Glomerular endothelial cell (primary cell): ENCODE results near the gene QTRT2. TPM values are rescaled to one million over a fixed set of nuclear protein-coding genes. Genes with fewer than 3 reads are reported as not detected.

Experiments
- DNase-seq: peaks from one replicate; pipeline ENCODE4 v3.0.0-alpha.2; 2011; ENCODE audit warnings: low read depth, low spot score; ENCODE audit errors: extremely low read depth
- total RNA-seq: library from RNA; depleted of rRNA; stranded (reverse); fragments of >200 nt; gene quantifications from 2 replicates; pipeline ENCODE4 v1.2.3, GENCODE V29; 2015

The QTRT2 gene
- total RNA-seq, 1 donor from 2014 or later = 21.0 TPM

DNA sequence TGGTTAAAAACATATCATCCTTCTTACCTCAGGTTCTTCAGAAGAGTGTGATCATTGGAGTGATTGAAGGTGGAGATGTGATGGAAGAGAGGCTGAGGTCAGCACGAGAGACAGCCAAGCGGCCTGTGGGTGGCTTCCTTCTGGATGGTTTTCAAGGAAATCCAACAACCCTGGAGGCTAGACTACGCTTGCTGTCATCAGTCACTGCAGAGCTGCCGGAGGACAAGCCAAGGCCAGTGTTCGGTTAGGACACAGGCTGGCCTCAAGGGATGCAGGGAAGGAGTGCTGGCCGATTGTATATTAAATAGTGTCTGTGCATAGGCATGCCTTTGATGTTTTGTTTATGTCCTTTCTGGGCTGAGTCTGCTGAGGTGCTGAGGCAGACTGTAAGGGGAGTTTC lies 20.2 kb downstream of the QTRT2 start:
- no peak for DNase-seq

- DNase-seq = no peak
Measured at GRCh38 chr3:114078126-114078525, 21.6 kb downstream of the QTRT2 start.

- no peak for DNase-seq
Measured at GRCh38 chr3:114079761-114080160, 23.2 kb downstream of the QTRT2 start.

DNA sequence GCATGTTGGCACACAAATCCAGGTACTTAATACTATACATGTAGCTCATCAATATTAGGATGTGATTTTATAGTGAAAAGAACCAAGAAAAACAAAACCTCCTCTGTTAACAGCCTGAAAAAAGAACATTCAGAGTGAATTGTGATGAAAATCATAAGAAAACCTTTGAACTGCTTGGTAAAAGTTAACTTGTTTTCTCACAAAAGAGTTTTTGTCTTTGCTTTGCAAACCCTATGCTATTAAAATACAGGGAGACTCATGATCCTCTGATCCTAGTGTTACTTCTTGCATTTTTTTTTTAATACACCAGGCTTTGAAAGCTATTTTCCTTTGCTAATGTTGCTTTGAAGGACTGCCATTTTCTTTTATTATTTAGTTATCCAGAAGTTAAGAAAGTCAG lies 23.7 kb downstream of the QTRT2 start:
- no peak for DNase-seq

GRCh38 chr3:114081037-114081436 lies 24.5 kb downstream of the QTRT2 start:
- no peak for DNase-seq

GRCh38 chr3:114083112-114083511 lies 26.6 kb downstream of the QTRT2 start:
- DNase-seq = no peak

DNA sequence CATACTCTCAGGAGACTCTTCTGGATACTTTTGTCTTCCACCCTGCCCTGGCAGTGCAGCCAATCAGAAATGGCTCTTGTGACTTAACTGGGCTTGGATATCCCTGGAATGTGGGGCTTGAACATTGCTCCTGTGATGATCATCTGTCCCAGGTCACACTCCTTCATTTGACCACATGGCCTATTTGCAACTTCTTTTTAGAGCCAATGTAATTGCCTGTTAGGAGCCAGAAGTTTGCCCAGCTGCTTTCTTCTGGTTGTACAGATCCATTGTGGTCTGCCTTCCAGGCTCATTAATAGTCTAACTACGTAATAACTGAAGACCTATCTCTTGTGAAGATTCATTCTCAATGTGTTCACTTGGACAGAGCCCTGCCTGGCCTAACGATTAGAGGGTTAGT lies 29.8 kb downstream of the QTRT2 start:
- no peak for DNase-seq

- no peak for DNase-seq
Measured at GRCh38 chr3:114089675-114090074, 33.1 kb downstream of the QTRT2 start.

GRCh38 chr3:114092151-114093015 lies 35.8 kb downstream of the QTRT2 start:
- no peak for DNase-seq

GRCh38 chr3:114093016-114093380 lies 36.5 kb downstream of the QTRT2 start:
- no peak for DNase-seq

GRCh38 chr3:114093596-114093995 lies 37.1 kb downstream of the QTRT2 start:
- DNase-seq = no peak

- no peak for DNase-seq
Measured at GRCh38 chr3:114095796-114096195, 39.3 kb downstream of the QTRT2 start.

GRCh38 chr3:114101101-114101500 lies 44.6 kb downstream of the QTRT2 start:
- no peak for DNase-seq

GRCh38 chr3:114103181-114103580 lies 46.6 kb downstream of the QTRT2 start:
- no peak for DNase-seq

- no peak for DNase-seq
Measured at GRCh38 chr3:114103858-114104257, 47.3 kb downstream of the QTRT2 start.

- no peak for DNase-seq
Measured at GRCh38 chr3:114104414-114104813, 47.9 kb downstream of the QTRT2 start.

GRCh38 chr3:114108137-114108536 lies 51.6 kb downstream of the QTRT2 start:
- DNase-seq = no peak

- DNase-seq = no peak
Measured at GRCh38 chr3:114110439-114110838, 53.9 kb downstream of the QTRT2 start.

DNA sequence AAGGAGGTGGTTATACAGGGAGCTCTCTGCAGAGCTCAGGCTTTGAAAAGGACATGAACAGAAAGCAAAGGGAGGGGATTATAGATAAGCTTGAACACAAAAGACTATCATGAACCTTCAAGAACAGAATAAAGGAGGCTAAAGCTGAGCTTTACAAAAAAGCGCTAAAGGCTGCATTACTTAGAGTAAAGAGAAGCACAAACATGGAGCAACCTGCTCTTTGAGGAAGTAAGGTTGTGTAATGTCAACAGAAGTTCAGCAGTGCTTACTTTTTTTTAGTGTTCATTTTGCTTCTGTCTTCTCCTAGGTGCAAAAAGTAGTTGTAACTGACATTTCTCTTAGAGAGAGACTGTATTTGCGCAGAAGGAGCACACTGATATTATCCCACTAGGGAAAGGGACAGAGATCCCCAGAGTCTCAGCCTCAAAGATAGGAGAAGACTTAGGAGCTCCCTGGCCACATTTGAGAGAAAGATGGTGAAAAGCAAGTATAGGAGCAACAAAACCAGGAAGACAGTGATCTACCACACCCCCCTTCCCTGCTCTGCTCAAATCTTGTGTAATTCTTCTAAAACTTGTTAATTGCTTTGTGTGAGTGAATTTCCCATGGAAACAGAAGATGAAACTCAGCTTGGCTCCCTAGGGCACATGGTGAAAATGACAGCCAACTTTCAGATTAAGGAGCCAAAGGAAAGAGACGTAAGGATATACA lies 54.7 kb downstream of the QTRT2 start:
- no peak for DNase-seq

- DNase-seq = no peak
Measured at GRCh38 chr3:114112696-114113095, 56.2 kb downstream of the QTRT2 start.

DNA sequence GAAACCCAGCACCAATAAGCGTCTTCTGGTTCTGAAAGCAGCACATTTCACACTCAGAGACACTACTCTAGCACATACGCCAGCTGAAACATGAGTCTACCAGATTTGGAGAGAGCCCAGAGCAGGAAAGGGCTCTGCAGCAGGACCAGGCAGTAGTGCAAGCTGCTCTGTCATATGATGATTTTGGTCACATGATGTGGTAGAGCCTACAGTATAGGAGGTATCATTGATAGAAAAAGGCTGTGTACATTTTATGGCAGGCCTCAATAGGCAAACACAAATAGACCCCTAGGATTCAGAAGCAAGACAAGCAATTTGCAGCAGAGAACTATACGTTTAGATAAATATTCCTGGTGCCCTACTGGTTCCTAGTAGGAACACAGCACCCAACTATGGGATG lies 58.2 kb downstream of the QTRT2 start:
- DNase-seq = no peak

DNA sequence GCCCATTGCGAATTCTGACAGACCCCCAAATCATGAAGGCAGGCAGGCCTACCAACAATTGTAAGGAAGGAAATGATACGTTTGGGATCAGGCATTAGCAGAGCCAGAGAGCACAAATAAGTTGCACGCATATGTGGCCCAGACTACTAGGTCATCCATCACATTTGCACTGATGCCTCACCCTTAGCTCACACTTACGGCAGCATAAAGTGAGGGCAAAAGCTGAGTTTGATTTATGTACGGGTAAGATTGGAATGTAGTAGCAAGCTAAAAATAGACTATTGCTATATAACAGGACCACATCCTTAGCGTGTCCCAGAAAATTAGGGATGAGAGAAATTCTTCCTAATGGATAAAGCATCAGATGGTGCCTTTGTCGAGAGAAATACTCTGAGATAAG lies 58.6 kb downstream of the QTRT2 start:
- no peak for DNase-seq
